ENCODE measurements around the gene DDX24.

Gene DDX24

GRCh38 chr14:94113908-94114588 lies 33.0 kb upstream of the DDX24 start:
- no peak for DNase-seq

GRCh38 chr14:94113490-94113889 lies 32.5 kb upstream of the DDX24 start:
- no peak for DNase-seq

GRCh38 chr14:94113073-94113472 lies 32.1 kb upstream of the DDX24 start:
- DNase-seq: no peak

- DNase-seq: no peak
Observed at GRCh38 chr14:94112513-94113063, 31.6 kb upstream of the DDX24 start.

- DNase-seq: no peak
Observed at GRCh38 chr14:94111276-94112095, 30.5 kb upstream of the DDX24 start.

- DNase-seq: peak; percentile 37
Observed at GRCh38 chr14:94110552-94111181, 29.7 kb upstream of the DDX24 start, which contains the start of gene IFI27. TSS of gene IFI27 (plus strand) at chr14:94110736.

- no peak for DNase-seq
Observed at GRCh38 chr14:94109915-94110250, 28.9 kb upstream of the DDX24 start.

GRCh38 chr14:94104731-94105130 lies 23.7 kb upstream of the DDX24 start:
- no peak for DNase-seq

GRCh38 chr14:94103554-94104150 lies 22.6 kb upstream of the DDX24 start:
- DNase-seq: no peak

- no peak for DNase-seq
Observed at GRCh38 chr14:94102768-94103482, 21.9 kb upstream of the DDX24 start.

- no peak for DNase-seq
Observed at GRCh38 chr14:94101748-94102147, 20.7 kb upstream of the DDX24 start.

GRCh38 chr14:94100847-94101246 lies 19.8 kb upstream of the DDX24 start:
- DNase-seq: peak; percentile 91

GRCh38 chr14:94099006-94099405 lies 18.0 kb upstream of the DDX24 start:
- DNase-seq: no peak

GRCh38 chr14:94098326-94098992 lies 17.5 kb upstream of the DDX24 start:
- peak; percentile 81 for DNase-seq

- DNase-seq: no peak
Observed at GRCh38 chr14:94097091-94097490, 16.1 kb upstream of the DDX24 start.

GRCh38 chr14:94093418-94093817 lies 12.4 kb upstream of the DDX24 start:
- DNase-seq: no peak

- peak; percentile 60 for DNase-seq
Observed at GRCh38 chr14:94089479-94089878, 8.5 kb upstream of the DDX24 start.

GRCh38 chr14:94088516-94088915 lies 7.5 kb upstream of the DDX24 start:
- DNase-seq: peak; percentile 52

GRCh38 chr14:94087891-94088290 lies 6.9 kb upstream of the DDX24 start:
- no peak for DNase-seq

- DNase-seq: no peak
Observed at GRCh38 chr14:94081386-94081820, 401 bp upstream of the DDX24 start.

- peak; percentile 50 for DNase-seq
Observed at GRCh38 chr14:94079891-94080620, 946 bp downstream of the DDX24 start.
